ENCODE results near the gene AUH. TPM values are rescaled to one million over a fixed set of nuclear protein-coding genes. Genes with fewer than 3 reads are reported as not detected.

AUH gene
- polyA plus RNA-seq, 1 donor: 15.0 TPM

GRCh38 chr9:91190062-91190461, 171.7 kb downstream of the AUH start:
- DNase-seq (ENCODE audit: low read depth): no peak

- DNase-seq (ENCODE audit: low read depth): no peak
Measured at GRCh38 chr9:91188719-91189590, 172.8 kb downstream of the AUH start.

GRCh38 chr9:91187965-91188344, 173.8 kb downstream of the AUH start:
- DNase-seq (ENCODE audit: low read depth): no peak

GRCh38 chr9:91187311-91187964, 174.3 kb downstream of the AUH start:
- DNase-seq (ENCODE audit: low read depth): no peak

GRCh38 chr9:91186632-91187108, 175.0 kb downstream of the AUH start:
- DNase-seq (ENCODE audit: low read depth): no peak

GRCh38 chr9:91185193-91185886, 176.4 kb downstream of the AUH start:
- DNase-seq (ENCODE audit: low read depth): no peak

- DNase-seq (ENCODE audit: low read depth): no peak
Measured at GRCh38 chr9:91182429-91183225, 179.1 kb downstream of the AUH start.

GRCh38 chr9:91181541-91181940, 180.2 kb downstream of the AUH start:
- no peak for DNase-seq (ENCODE audit: low read depth)

GRCh38 chr9:91180930-91181268, 180.8 kb downstream of the AUH start:
- no peak for DNase-seq (ENCODE audit: low read depth)

- DNase-seq (ENCODE audit: low read depth): no peak
Measured at GRCh38 chr9:91180240-91180929, 181.3 kb downstream of the AUH start.

GRCh38 chr9:91179237-91180138, 182.2 kb downstream of the AUH start:
- DNase-seq (ENCODE audit: low read depth): no peak

GRCh38 chr9:91178281-91179236, 183.2 kb downstream of the AUH start:
- no peak for DNase-seq (ENCODE audit: low read depth)

- no peak for DNase-seq (ENCODE audit: low read depth)
Measured at GRCh38 chr9:91177661-91178280, 183.9 kb downstream of the AUH start.

GRCh38 chr9:91177081-91177480, 184.6 kb downstream of the AUH start:
- no peak for DNase-seq (ENCODE audit: low read depth)

- no peak for DNase-seq (ENCODE audit: low read depth)
Measured at GRCh38 chr9:91176426-91176825, 185.3 kb downstream of the AUH start.

GRCh38 chr9:91174772-91175171, 186.9 kb downstream of the AUH start:
- DNase-seq (ENCODE audit: low read depth): no peak

- no peak for DNase-seq (ENCODE audit: low read depth)
Measured at GRCh38 chr9:91172329-91172728, 189.4 kb downstream of the AUH start.

GRCh38 chr9:91170951-91171350, 190.8 kb downstream of the AUH start:
- DNase-seq (ENCODE audit: low read depth): no peak

All from forelimb muscle (tissue), 1 donor.